GM19372 (cell line): Measurements from ENCODE around the gene NEXMIF.
"Not testable (repeated sequence)": the region's sequence is repeated elsewhere in the genome, so short reads cannot be mapped to it uniquely, and the experiment has no call there.

Experiments used
- ATAC-seq: cut with Tn5 transposase; IDR thresholded peaks from one replicate; pipeline ENCODE4 v1.9.1; 2021; ENCODE audit warnings: mild to moderate bottlenecking, low read depth, moderate library complexity; ENCODE audit not compliant: unreplicated experiment

Gene NEXMIF

GRCh38 chrX:74925225-74926088 is at the start of gene NEXMIF:
NEXMIF (minus strand) TSS chrX:74925452.
- peak; percentile 42 for ATAC-seq

- ATAC-seq: not testable (repeated sequence)
Measured at GRCh38 chrX:74961962-74962361, 36.7 kb upstream of the NEXMIF start.

GRCh38 chrX:74949717-74950116 is 24.5 kb upstream of the NEXMIF start:
- no peak for ATAC-seq

- ATAC-seq: no peak
Measured at GRCh38 chrX:74940414-74940813, 15.2 kb upstream of the NEXMIF start.

- ATAC-seq: no peak
Measured at GRCh38 chrX:74931214-74931613, 6.0 kb upstream of the NEXMIF start.

- ATAC-seq: peak; percentile 34
Measured at GRCh38 chrX:74924449-74925224, 615 bp downstream of the NEXMIF start.

GRCh38 chrX:74923942-74924448 is 1.3 kb downstream of the NEXMIF start:
- peak; percentile 26 for ATAC-seq

GRCh38 chrX:74922922-74923543 is 2.2 kb downstream of the NEXMIF start:
- ATAC-seq: peak; percentile 51

- no peak for ATAC-seq
Measured at GRCh38 chrX:74911494-74911893, 13.8 kb downstream of the NEXMIF start.

GRCh38 chrX:74906417-74906816 is 18.8 kb downstream of the NEXMIF start:
- ATAC-seq: no peak

GRCh38 chrX:74902806-74903205 is 22.4 kb downstream of the NEXMIF start:
- no peak for ATAC-seq

- ATAC-seq: no peak
Measured at GRCh38 chrX:74892561-74892960, 32.7 kb downstream of the NEXMIF start.

- peak; percentile 98 for ATAC-seq
Measured at GRCh38 chrX:74890676-74891430, 34.4 kb downstream of the NEXMIF start.

GRCh38 chrX:74882383-74882782 is 42.9 kb downstream of the NEXMIF start:
- not testable (repeated sequence) for ATAC-seq

- no peak for ATAC-seq
Measured at GRCh38 chrX:74865725-74866124, 59.5 kb downstream of the NEXMIF start.

- no peak for ATAC-seq
Measured at GRCh38 chrX:74853255-74853654, 72.0 kb downstream of the NEXMIF start.

- ATAC-seq: no peak
Measured at GRCh38 chrX:74835566-74835965, 89.7 kb downstream of the NEXMIF start.

GRCh38 chrX:74819797-74820196 is 105.5 kb downstream of the NEXMIF start:
- not testable (repeated sequence) for ATAC-seq

GRCh38 chrX:74814681-74815080 is 110.6 kb downstream of the NEXMIF start:
- no peak for ATAC-seq

GRCh38 chrX:74804574-74804973 is 120.7 kb downstream of the NEXMIF start:
- no peak for ATAC-seq
